Measurements from ENCODE around the gene FAM222A. TPM values are rescaled to one million over a fixed set of nuclear protein-coding genes. Genes with fewer than 3 reads are reported as not detected.

The FAM222A gene
- total RNA-seq, 1 experiment from 2014 or later: 12.8 TPM

GRCh38 chr12:109777544-109777943, 63.9 kb downstream of the FAM222A start:
- H3K27ac ChIP-seq (ENCODE audit: low read length): no peak overlapping the region
- POLR2A ChIA-PET: no interaction called here
- DNase-seq (ENCODE audit: low read depth, low spot score): no peak

GRCh38 chr12:109778684-109779083, 65.1 kb downstream of the FAM222A start:
- BruUV-seq (replicated peaks): no TSS peak
- no peaks in the 10 kb centered on the region; the same call in 1 of the 2 replicates for H3K4me1 ChIP-seq (ENCODE audit: control insufficient read depth, insufficient read depth, low read length)
- no peak for ATAC-seq
- in situ Hi-C loops (cut with HindIII; ENCODE audit: low pct_unique_long_range_greater_than_20kb, low sequenced_read_pairs): no loop called here
- TF ChIP-seq POLR2AphosphoS5 (IDR thresholded peaks at IDR 0.05; ENCODE audit: low read depth, low read length) (no peak), TCF7L2 (IDR thresholded peaks at IDR 0.05; ENCODE audit: low read depth, low read length) (no peak), CTCF (IDR thresholded peaks at IDR 0.05) (no peak), REST (IDR thresholded peaks at IDR 0.05; ENCODE audit: insufficient read depth in 1 of 2, low read depth in 2 of 2, low read length in 1 of 2) (no peak), SIN3A (IDR thresholded peaks at IDR 0.05; ENCODE audit: borderline replicate concordance, insufficient read depth, low read depth, low read length) (no peak)
- no peak overlapping the region for H3K27ac ChIP-seq (ENCODE audit: low read length)
- no peaks in the 10 kb centered on the region for H3K27me3 ChIP-seq (ENCODE audit: control insufficient read depth, insufficient read depth, low read length)
- POLR2A ChIA-PET: no interaction called here
- H3K36me3 ChIP-seq (ENCODE audit: control insufficient read depth, insufficient read depth, low read length): no peaks in the 10 kb centered on the region
- DNase-seq (ENCODE audit: low read depth, low spot score): no peak
- intact Hi-C loops (cut with micrococcal nuclease; ENCODE audit: unreplicated experiment): loop anchor here (10.0 kb wide), 1 partner anchor 344 kb away; no protein-coding TSS in a partner anchor
- no peak overlapping the region for H3K4me3 ChIP-seq (ENCODE audit: low read depth in 2 of 2, low read length in 2 of 2)
- H3K9me3 ChIP-seq (ENCODE audit: control insufficient read depth, insufficient read depth, low read depth, low read length): no peaks in the 10 kb centered on the region; the same call in 1 of the 2 replicates
- CTCF ChIA-PET: interaction anchor here (0.6 kb wide), 1 partner anchor 23 kb away, joined by 5 read pairs; no protein-coding TSS in a partner anchor

More at GRCh38 chr12:109777544-109777943, 63.9 kb downstream of the FAM222A start:
- TF ChIP-seq REST (IDR thresholded peaks at IDR 0.05; ENCODE audit: insufficient read depth in 1 of 2, low read depth in 2 of 2, low read length in 1 of 2): no peak
- TF ChIP-seq TCF7L2 (IDR thresholded peaks at IDR 0.05; ENCODE audit: low read depth, low read length): no peak
- TF ChIP-seq POLR2AphosphoS5 (IDR thresholded peaks at IDR 0.05; ENCODE audit: low read depth, low read length): no peak
- no peak for TF ChIP-seq CTCF (IDR thresholded peaks at IDR 0.05)
- TF ChIP-seq SIN3A (IDR thresholded peaks at IDR 0.05; ENCODE audit: borderline replicate concordance, insufficient read depth, low read depth, low read length): no peak
- H3K9me3 ChIP-seq (ENCODE audit: control insufficient read depth, insufficient read depth, low read depth, low read length): no peaks in the 10 kb centered on the region; the same call in 1 of the 2 replicates
- no peak overlapping the region for H3K4me3 ChIP-seq (ENCODE audit: low read depth in 2 of 2, low read length in 2 of 2)
- H3K36me3 ChIP-seq (ENCODE audit: control insufficient read depth, insufficient read depth, low read length): no peaks in the 10 kb centered on the region
- no peaks in the 10 kb centered on the region for H3K27me3 ChIP-seq (ENCODE audit: control insufficient read depth, insufficient read depth, low read length)
- no TSS peak for BruUV-seq (replicated peaks)
- in situ Hi-C loops (cut with HindIII; ENCODE audit: low pct_unique_long_range_greater_than_20kb, low sequenced_read_pairs): no loop called here
- CTCF ChIA-PET: interaction anchor here (0.6 kb wide), 1 partner anchor 93 kb away, joined by 3 read pairs; no protein-coding TSS in a partner anchor
- no peak for ATAC-seq
- H3K4me1 ChIP-seq (ENCODE audit: control insufficient read depth, insufficient read depth, low read length): peaks cover 8% of the 10 kb centered on the region
- intact Hi-C loops (cut with micrococcal nuclease; ENCODE audit: unreplicated experiment): loop anchor here (10.0 kb wide), 1 partner anchor 343 kb away; no protein-coding TSS in a partner anchor
